ENCODE data around the gene CARMIL1.

DNA sequence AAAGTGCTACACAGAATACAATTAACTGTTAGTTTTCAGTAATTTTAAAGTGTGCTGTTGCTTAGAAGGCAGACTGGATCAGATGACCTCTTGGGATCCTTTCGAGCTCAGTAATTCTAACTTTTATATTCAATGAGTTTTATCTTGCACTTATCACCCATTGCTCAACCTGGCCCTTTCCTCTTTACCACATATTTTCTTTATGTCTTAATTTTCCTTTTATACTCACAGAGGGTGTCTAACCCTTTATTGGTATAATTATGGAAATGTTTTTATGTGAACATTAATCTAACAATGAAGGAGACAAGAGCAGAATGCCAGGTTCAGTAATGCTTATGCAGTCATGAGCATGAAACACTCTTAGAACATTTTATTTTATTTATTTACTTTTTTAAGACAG, 39.7 kb upstream of the CARMIL1 start:
- TF ChIP-seq POLR2A (IDR thresholded peaks at IDR 0.05; ENCODE audit: low read depth, low read length) (no peak), POLR2AphosphoS5 (IDR thresholded peaks at IDR 0.05; ENCODE audit: low read depth, low read length) (no peak), PAX5 (IDR thresholded peaks at IDR 0.05; ENCODE audit: insufficient read depth, low read length, severe bottlenecking) (no peak)
